G401 (cell line): Measurements from ENCODE around the gene ABLIM2. TPM values are rescaled to one million over a fixed set of nuclear protein-coding genes. Genes with fewer than 3 reads are reported as not detected.
A peak's percentile ranks its signal among the peaks of the same experiment; 100 is the strongest.

Experiments used
- DNase-seq: peaks from one replicate; pipeline ENCODE4 v3.0.0-alpha.2; 2015; ENCODE audit warnings: low spot score
- in situ Hi-C: cut with HindIII; loops from 2 replicates; pipeline ENCODE4 v1.10.0; 2016; ENCODE audit warnings: low sequenced_read_pairs, mixed read lengths
- total RNA-seq: library from RNA; depleted of rRNA; stranded (reverse); fragments of >200 nt; shearing (Covaris generic); gene quantifications from 2 replicates; pipeline ENCODE4 v1.2.3, GENCODE V29; 2014

ABLIM2 gene
- total RNA-seq, 1 experiment from 2014 or later: 1.3 TPM

DNA sequence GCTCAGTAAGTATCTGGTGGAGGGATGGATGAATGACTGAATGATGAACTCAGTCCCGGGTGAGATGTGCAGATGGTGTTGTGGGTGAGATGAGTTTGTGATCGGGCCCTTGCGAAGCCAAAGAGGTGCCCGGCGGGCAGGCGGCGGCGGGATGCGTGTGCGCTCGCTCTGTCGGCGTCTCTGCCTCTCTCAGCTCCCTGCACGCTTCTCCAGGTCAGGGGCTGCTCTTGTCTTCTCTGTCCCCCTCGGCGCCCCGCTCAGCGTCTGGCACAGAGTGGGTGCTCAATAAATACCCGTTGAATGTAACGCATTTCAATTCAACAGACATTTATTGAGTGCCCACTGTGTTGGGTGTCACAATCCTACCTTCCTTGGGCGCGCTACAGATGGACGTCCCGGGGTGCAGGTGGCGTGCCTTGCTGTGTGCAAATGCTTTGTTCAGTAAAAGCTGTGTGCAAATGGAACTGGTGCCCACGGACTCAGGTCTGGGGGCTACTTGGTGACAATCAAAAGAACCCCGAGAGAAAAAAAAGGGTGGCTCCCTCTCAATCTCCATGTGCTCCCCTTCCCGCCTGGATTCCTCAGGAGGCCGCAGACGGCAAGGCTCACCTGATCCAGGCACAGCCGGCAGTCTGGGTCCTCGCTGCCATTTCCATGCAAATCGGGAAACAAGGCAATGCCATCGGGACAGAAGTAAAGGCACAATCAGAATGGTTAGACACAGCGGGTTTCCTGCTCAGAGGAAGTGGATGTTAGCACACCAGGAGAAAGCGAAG, 153.4 kb downstream of the ABLIM2 start:
- DNase-seq: no peak
- in situ Hi-C loops: no loop called here

DNA sequence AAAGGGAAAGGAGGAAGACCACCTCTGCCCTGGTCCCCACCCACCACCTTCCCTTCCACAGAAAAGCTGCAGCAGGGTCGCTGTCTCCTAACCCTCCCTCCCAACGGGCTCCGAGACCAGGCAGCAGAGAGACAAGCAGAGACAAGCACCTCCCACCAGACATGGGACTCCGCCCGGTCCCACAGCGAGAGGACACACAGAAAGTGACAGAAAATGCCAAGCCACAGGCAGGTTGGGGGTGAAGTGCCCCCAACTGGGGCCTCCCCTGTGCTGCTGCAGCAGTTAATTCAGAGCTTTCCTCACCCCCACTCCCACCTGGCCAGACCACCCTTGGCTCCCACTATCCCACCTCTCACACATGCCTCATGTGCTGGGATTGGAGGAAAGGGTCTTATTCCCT, 154.5 kb downstream of the ABLIM2 start:
- no peak for DNase-seq
- in situ Hi-C loops: no loop called here

DNA sequence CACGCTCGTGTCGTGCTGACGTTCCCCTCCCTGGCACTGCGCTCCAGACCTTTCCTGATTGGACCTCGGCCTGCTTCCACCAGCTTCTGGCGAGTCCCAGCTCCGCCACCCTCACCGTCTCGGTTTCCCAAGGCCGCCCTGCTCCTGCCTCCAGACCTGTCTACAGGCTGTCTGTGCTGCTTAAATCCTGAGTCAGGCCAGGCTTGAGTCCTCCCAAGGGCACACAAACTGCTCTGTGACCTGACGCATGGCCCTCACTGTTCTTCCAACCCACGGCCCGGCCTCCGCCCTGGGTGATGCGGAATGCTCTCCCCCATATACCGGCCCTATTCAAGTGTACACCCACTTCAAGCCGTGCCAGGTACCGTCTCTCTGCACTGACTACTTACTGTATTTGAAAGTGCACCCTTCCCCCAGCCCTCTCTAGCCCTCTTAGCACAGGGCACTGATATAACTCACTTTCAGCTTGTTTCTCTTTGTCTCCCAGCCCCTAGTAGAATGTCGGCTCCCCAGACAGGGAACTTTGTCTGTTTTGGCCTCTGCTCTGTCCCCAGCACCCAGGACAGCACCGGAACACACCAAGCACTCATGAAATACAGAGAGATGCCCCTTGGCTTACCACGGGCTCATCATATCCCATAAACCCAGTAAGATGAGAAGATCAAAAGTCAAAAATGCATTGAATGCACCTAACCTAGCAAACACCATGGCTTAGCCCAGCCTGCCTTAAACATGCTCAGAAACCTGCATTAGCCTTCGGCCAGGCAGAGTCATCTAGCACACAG, 155.9 kb downstream of the ABLIM2 start:
- in situ Hi-C loops: no loop called here
- DNase-seq: no peak

DNA sequence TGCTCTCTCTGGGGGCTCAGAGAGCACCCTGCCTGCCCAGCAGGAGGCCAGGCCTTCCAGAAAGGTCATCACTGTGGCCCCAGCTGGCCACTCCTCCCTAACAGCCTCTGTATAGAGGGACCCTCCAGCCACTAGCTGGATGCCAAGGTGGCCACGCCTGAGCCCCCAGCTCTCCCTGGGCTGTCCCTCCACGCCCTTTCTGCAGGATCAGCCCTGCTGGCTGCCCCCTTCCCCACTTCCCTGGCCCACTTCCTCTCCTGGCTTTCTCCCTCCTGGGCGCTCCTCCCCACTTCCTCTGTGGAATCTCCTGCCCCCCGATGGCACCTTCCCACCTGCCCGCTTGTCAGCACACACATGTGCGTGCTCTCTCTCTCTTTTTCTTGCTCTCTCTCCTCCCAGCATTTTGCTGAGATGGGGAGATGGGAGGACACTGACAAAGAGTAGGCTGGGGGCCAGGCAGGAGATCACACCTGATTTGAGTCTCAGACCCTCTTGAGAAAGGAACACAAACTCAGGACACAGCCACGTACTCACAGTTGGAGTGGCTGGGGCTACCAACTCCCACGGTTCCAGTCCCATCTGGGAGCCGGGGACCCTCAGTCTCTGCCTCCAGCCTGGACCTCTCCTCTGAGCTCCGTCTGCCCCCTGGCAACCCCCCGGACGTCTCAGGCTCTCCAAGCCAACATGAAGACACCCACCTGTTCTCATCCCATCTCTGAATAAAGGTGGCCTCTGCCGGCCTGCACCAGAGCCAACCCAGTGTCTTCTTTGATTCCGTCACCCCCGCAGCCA, 156.9 kb downstream of the ABLIM2 start:
- in situ Hi-C loops: no loop called here
- no peak for DNase-seq

DNA sequence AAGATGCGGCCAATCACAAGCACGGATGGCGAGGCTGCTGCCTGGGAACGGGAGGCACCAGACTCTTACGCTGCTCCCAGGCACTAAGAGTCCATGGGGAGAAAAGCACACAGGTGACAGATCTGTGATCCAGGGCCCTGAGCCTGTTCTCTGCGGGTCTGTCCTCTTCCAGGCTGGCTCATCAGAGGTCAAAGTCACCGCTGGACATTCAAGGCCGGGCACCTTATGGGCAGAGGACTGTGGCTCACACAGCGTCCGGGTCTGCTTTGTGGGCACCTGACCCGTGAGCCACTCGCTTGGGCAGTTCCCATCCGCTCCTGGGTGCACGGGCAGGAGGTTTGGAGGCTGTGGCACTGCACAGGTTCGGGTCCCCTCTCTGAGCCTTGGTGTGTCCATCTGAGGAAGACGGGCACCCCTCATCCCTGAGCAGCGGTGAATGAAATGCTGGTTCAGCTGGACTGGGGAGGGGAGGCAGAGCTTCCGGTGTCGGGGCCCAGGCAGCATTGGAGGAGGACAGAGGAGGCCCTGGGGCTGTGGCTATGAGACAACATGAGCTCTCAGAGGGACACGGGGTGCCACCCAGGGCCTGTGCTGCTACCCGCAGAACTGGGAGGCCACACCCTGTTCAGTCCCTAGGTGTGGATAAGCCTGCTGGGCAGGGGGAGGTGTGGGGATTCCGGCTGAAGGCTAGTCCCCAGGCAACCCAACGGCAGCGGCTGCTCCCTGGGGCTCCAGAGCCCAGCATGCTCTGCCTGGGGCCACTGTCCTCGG, 157.7 kb downstream of the ABLIM2 start:
- no peak for DNase-seq
- in situ Hi-C loops: no loop called here

DNA sequence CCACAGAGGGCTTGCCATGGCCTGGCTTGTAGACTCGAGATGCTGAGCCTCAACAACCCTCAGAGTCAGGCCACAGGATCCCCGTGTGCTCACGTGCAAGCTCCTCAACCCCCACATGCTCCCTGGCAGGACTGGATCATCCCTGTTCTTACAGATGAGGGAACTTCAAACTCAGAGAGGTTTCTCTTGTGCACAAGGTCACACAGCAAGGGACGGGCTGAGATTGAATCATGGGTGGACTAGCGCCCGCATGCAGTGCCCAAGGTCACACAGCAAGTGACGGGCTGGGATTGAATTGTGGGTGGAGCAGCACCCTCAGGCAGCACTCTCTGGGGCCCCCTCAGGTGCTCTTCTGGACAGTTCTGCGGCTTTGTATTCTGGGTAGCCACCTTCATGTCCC, 158.4 kb downstream of the ABLIM2 start:
- in situ Hi-C loops: no loop called here
- no peak for DNase-seq

DNA sequence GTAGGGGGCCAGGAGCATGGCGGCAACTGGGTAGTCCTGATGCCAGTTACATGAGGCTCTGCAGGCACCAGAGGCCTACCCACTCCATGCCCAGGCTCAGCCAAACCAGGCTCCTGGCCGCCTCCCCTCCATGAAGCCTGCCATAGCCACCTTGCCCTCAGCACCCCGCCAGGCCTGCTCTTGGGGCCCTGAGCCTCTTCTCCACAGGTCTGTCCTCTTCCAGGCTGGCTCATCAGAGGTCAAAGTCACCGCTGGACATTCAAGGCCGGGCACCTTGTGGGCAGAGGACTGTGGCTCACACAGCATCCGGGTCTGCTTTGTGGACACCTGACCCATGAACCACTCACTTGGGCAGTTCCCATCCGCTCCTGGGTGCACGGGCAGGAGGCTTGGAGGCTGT, 158.9 kb downstream of the ABLIM2 start:
- no peak for DNase-seq
- in situ Hi-C loops: no loop called here

DNA sequence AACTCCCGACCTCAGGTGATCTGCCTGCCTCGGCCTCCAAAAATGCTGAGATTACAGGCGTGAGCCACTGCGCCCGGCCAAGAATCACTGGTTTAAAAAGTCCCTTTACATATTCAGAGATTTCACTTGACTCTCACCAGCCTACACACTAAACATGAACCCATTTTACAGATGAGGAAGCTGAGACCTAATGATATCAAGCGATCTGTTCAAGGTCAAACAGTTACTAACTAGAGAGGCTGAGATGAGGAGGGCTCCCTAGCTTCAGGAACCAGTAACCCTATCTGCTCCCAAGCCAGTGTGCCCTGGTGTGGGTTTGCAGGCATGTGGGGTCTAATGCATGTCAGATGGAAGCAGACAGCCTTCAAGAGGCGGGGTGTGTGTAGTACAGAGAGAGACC, 159.3 kb downstream of the ABLIM2 start:
- in situ Hi-C loops: no loop called here
- DNase-seq: no peak

DNA sequence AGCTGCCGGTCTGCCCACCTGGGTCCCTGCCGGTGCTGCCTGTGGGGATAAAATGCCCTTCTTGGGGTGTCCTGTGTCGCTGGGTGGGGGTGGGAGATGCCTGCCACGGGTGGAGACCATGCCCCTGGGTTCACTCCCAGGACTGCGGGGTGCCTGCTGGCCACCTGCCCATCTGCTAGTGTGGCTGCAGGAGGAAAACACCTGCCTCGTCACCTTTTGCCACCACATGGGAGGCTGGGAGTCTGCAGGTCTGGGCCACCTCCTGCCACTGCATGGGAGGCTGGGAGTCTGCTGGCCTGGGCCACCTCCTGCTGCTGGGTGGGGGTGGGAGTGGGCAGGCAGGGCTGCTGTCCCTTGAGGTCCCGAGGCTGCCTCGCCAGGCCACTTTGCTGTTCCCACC, 160.2 kb downstream of the ABLIM2 start:
- DNase-seq: no peak
- in situ Hi-C loops: no loop called here

DNA sequence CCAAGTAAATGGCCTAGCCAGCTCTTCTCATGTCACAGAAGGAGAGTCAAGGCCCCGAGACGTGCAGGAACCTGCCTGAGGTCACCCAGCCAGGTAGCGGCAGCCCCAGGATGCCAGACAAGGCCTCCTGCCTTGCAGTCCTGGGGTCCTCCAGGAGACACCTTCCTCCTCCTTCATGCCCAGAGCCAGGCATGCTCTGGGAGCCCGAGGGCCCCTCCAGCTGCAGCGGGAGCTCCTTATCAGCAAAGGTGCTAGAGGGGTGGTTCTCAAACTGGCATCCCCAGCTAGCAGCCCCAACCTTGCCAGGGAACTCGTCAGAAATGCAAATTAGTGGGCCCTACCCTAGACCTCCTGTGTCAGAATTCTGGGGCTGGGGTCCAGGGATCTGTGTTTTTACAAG, 162.7 kb downstream of the ABLIM2 start:
- in situ Hi-C loops: no loop called here
- no peak for DNase-seq

DNA sequence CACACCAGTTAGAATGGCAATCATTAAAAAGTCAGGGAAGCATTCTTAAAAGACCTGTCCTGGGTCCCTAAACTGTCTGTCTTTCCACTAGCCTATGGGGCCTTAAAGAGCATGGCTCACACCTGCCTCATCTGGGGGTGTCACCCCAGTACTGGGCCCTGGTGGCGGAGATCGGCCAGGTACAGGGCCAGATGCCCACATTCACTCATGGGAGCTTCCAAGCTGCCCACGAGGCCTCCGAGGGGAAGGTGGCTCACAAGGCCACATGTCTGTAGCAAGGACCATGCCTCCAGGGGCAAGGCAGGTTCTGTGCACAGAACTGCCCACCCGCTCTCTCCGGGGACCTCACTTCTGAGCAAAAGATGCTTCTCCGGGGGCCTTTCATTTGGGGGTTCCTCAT, 163.5 kb downstream of the ABLIM2 start:
- DNase-seq: no peak
- in situ Hi-C loops: no loop called here

DNA sequence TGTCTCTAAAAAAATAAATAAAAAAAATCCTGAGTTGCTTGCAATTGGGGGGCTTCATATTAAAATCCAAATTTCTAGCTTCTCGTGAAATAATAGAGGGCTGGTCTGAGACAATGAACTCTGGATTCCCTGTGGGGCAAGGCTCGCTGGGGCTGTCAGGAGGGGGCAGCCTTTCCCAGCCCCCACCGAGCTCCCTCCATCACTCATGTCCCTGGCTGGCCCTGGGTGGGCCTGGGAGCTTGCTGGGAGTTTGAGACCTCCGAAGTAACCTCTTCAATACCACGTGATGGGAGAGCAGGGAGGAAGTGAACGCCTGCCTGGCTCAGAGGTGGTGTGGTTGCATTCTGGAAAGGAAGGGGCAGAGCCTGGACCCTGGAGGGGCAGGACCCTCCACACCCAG, 164.9 kb downstream of the ABLIM2 start:
- in situ Hi-C loops: no loop called here
- no peak for DNase-seq

DNA sequence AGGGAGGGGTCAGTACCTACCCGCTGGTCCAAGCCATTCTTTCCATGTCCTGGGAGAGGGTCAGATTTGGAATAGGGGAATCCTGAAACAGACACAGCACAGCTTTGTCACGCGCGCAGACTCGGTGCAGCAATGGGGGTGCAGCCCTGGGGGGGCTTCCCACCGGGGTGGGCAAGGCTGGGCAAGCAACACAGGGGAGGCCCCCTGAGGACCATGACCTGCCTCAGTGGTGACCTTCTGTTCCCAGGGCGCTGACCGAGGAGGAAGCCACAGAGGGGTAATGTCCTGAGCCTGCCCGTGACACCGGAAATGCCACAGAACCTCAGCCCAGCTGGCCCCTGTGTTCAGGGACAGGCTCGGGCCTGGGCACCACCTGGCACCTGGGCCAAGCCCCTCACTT, 165.8 kb downstream of the ABLIM2 start:
- no peak for DNase-seq
- in situ Hi-C loops: no loop called here

DNA sequence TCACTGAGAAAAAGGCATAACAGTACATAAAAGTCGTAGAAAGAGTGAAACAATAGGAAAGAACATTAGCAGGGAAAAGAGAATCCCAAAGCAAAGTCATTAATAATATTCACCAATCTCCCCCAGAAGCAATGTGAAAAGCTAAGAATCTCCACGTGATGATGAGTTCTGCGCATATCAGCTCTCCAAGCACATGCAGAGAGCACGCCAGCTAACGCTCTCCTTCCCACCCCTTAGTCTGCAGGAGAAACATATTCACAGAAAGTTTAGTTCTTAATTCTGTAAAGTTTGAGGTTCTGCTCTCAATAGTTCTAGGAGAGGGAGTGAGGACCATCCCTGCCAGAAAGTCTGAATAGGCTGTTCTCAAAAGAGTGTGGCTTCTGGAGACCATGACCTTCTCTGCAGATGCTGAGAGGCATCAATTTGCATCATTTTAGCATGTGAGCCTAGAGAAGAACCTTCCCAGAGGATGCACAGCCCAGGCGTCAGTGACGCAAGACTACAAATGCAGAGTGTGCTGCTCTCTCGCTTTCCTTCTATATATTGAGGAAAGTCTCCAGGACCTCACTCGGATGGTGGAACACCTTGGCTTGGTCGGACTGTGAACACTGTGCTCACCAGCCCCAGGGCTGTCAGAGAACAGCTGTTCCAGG, 167.7 kb downstream of the ABLIM2 start:
- no peak for DNase-seq
- in situ Hi-C loops: no loop called here

DNA sequence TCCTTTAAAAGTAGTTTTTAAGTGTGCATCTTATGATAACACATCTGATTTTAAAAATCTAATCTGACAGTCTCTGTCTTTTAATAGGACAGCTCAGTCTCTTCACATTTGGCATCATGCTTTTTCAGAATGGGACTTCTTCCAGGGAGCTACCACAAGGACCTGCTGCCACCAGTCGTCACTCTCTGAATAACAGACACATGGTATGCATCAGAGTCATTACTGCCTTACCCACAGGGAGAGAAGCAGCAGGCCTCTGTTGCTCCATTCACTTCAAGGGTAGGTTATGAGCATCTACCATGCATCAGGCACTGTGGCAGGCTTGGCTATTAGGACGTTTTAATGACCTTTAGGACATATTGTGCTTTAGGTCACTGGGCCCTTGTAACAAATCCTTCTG, 169.0 kb downstream of the ABLIM2 start:
- in situ Hi-C loops: no loop called here
- DNase-seq: no peak

DNA sequence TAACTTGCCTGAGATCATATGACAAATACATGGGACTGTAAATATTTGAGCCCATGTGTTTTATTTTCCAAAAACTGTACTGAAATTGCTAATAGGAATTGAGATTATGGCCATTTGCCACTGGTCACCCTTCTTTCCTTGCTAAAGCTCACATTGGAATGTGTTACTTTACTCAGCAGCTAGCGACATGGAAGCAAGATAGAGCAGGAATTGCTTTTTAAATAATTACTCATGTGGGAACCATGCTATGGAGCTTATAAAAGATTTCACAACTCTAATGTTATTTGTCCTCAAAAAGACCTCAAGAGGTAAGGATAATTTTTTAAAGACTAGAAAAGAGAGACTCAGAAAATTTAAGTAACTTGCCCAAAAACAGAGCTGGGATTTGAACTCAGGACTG, 170.2 kb downstream of the ABLIM2 start:
- no peak for DNase-seq
- in situ Hi-C loops: no loop called here

DNA sequence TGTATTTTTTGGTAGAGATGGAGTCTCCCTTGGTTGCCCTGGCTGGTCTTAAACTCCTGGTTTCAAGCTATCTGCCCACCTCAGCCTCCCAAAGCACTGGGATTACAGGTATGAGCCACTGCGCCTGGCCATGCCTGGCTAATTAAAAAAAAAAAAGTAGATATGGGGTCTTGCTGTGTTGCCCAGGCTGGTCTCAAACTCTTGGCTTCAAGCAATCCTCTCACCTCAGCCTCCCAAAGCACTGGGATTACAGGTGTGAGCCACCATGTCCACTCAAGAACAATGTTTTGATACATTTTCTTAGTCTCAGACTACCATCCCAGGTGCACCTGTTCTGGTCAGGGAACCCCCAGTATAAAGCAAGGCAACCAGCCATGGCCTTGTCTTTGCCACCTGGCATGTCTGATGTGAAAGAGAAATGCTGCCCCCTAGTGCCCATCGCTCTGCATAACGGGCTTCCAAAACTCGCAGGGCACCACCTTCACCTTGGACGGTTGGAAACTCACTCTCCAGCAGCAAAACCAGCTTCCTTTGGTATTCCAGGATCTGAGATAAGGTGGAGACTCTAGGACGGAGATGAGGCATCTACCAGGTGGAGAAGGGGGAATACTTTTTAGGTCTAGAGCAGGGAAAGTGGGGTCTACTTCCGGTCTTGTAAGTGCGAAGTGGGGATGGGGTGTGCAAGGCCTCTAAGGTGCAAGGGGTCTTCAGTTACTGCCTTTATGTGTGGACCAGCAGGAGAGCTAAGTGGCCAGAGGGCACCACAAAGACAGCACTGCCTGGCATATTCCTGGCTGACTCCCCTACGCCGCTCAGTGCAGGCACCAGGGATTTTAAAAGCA, 171.2 kb downstream of the ABLIM2 start:
- DNase-seq: peak; percentile 83
- in situ Hi-C loops: no loop called here

DNA sequence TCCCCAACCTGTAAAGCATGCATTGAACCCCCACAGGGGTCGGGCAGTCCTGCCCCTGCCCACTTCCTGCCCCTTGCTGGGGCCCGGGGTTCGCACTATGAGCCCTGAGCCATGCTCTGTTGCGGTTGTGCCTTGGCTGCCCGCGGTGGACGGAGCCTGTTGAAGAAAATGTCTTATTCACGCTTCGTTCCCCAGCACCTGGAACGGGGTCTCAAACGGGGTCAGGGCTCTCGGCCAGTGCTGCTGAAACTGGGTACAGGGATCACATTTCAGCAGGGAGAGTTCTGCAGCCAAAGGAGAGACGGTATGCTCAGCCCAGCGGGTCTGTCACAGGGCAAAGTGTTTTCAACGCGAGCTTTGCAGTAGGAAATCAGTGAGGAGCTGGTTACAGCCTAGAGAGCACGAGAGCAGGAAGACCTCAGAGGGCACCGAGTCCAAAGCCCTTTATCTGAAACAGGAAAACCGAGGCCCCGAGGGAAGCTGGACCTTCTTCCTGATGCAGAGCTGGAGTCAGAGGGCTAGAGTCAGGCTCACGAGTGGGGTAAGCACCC, 172.6 kb downstream of the ABLIM2 start:
- peak; percentile 39 for DNase-seq
- in situ Hi-C loops: no loop called here
